ENCODE data around the gene EMC9. TPM values are rescaled to one million over a fixed set of nuclear protein-coding genes. Genes with fewer than 3 reads are reported as not detected.

EMC9 gene
- total and polyA plus RNA-seq, 2 of the 8 experiments (the other 6 are each of a cell fraction or from before 2014, with no cell fraction given) = 38.4 to 47.2 TPM

DNA sequence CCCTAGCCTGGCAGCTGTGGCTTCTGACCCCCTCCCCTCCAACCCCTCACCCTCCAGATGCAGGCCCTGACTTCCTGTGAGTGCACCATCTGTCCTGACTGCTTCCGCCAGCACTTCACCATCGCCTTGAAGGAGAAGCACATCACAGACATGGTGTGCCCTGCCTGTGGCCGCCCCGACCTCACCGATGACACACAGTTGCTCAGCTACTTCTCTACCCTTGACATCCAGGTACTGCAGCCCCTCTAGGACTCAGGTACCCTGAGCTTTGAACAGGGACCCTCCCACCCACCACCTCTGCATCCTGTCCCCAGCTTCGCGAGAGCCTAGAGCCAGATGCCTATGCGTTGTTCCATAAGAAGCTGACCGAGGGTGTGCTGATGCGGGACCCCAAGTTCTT is 13.7 kb upstream of the EMC9 start (continued):
- TF ChIP-seq, protein P1, sequence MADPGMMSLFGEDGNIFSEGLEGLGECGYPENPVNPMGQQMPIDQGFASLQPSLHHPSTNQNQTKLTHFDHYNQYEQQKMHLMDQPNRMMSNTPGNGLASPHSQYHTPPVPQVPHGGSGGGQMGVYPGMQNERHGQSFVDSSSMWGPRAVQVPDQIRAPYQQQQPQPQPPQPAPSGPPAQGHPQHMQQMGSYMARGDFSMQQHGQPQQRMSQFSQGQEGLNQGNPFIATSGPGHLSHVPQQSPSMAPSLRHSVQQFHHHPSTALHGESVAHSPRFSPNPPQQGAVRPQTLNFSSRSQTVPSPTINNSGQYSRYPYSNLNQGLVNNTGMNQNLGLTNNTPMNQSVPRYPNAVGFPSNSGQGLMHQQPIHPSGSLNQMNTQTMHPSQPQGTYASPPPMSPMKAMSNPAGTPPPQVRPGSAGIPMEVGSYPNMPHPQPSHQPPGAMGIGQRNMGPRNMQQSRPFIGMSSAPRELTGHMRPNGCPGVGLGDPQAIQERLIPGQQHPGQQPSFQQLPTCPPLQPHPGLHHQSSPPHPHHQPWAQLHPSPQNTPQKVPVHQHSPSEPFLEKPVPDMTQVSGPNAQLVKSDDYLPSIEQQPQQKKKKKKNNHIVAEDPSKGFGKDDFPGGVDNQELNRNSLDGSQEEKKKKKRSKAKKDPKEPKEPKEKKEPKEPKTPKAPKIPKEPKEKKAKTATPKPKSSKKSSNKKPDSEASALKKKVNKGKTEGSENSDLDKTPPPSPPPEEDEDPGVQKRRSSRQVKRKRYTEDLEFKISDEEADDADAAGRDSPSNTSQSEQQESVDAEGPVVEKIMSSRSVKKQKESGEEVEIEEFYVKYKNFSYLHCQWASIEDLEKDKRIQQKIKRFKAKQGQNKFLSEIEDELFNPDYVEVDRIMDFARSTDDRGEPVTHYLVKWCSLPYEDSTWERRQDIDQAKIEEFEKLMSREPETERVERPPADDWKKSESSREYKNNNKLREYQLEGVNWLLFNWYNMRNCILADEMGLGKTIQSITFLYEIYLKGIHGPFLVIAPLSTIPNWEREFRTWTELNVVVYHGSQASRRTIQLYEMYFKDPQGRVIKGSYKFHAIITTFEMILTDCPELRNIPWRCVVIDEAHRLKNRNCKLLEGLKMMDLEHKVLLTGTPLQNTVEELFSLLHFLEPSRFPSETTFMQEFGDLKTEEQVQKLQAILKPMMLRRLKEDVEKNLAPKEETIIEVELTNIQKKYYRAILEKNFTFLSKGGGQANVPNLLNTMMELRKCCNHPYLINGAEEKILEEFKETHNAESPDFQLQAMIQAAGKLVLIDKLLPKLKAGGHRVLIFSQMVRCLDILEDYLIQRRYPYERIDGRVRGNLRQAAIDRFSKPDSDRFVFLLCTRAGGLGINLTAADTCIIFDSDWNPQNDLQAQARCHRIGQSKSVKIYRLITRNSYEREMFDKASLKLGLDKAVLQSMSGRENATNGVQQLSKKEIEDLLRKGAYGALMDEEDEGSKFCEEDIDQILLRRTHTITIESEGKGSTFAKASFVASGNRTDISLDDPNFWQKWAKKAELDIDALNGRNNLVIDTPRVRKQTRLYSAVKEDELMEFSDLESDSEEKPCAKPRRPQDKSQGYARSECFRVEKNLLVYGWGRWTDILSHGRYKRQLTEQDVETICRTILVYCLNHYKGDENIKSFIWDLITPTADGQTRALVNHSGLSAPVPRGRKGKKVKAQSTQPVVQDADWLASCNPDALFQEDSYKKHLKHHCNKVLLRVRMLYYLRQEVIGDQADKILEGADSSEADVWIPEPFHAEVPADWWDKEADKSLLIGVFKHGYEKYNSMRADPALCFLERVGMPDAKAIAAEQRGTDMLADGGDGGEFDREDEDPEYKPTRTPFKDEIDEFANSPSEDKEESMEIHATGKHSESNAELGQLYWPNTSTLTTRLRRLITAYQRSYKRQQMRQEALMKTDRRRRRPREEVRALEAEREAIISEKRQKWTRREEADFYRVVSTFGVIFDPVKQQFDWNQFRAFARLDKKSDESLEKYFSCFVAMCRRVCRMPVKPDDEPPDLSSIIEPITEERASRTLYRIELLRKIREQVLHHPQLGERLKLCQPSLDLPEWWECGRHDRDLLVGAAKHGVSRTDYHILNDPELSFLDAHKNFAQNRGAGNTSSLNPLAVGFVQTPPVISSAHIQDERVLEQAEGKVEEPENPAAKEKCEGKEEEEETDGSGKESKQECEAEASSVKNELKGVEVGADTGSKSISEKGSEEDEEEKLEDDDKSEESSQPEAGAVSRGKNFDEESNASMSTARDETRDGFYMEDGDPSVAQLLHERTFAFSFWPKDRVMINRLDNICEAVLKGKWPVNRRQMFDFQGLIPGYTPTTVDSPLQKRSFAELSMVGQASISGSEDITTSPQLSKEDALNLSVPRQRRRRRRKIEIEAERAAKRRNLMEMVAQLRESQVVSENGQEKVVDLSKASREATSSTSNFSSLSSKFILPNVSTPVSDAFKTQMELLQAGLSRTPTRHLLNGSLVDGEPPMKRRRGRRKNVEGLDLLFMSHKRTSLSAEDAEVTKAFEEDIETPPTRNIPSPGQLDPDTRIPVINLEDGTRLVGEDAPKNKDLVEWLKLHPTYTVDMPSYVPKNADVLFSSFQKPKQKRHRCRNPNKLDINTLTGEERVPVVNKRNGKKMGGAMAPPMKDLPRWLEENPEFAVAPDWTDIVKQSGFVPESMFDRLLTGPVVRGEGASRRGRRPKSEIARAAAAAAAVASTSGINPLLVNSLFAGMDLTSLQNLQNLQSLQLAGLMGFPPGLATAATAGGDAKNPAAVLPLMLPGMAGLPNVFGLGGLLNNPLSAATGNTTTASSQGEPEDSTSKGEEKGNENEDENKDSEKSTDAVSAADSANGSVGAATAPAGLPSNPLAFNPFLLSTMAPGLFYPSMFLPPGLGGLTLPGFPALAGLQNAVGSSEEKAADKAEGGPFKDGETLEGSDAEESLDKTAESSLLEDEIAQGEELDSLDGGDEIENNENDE (IDR thresholded peaks at IDR 0.05; ENCODE audit: insufficient replicate concordance, low read length) = no peak
- TF ChIP-seq BCL11A (IDR thresholded peaks at IDR 0.05; ENCODE audit: low read depth in 2 of 2, low read length in 2 of 2) = no peak
- TF ChIP-seq CTBP2 (IDR thresholded peaks at IDR 0.05; ENCODE audit: borderline replicate concordance, insufficient read depth, insufficient read length, low read length) = no peak
- TF ChIP-seq TAF1 (IDR thresholded peaks at IDR 0.05; ENCODE audit: low read depth, low read length) = no peak
- TF ChIP-seq ZNF274 (IDR thresholded peaks at IDR 0.05; ENCODE audit: borderline replicate concordance, extremely low read depth, low read length) = no peak
- TF ChIP-seq NRF1 (IDR thresholded peaks at IDR 0.05; ENCODE audit: low read depth, low read length) = no peak
- TF ChIP-seq CEBPB (IDR thresholded peaks at IDR 0.05; ENCODE audit: low read depth, low read length) = no peak
- TF ChIP-seq SUZ12 (IDR thresholded peaks at IDR 0.05; ENCODE audit: low read length) = no peak
- TF ChIP-seq POLR2AphosphoS5 (IDR thresholded peaks at IDR 0.05; ENCODE audit: low read depth, low read length) = no peak
- no peak for TF ChIP-seq SAP30 (IDR thresholded peaks at IDR 0.05; ENCODE audit: insufficient read depth, insufficient replicate concordance, low read length)
- no peak for TF ChIP-seq RNF2 (IDR thresholded peaks at IDR 0.05; ENCODE audit: borderline replicate concordance, low read depth, low read length, missing control alignments, poor library complexity, severe bottlenecking)
- no peak for TF ChIP-seq CBX5 (IDR thresholded peaks at IDR 0.05; ENCODE audit: low read depth, low read length)

Measured in H1 (cell line).